Epithelial cell of esophagus (primary cell): ENCODE data around the gene ATP6V0D1.
A peak's percentile ranks its signal among the peaks of the same experiment; 100 is the strongest.

ENCODE experiments used
- DNase-seq: peaks from one replicate; pipeline ENCODE4 v3.0.0; 2010; ENCODE audit warnings: low read depth
- H3K4me3 ChIP-seq: 2 replicates; pipeline ENCODE4 v1.5.1; 2011; ENCODE audit warnings: mild to moderate bottlenecking, low read length, control low read depth
- TF ChIP-seq, protein P1 (sequence below): IDR thresholded peaks from 2 replicates; pipeline ENCODE4 v1.5.1; 2011; ENCODE audit warnings: low read depth, mild to moderate bottlenecking, low read length, control low read depth, inconsistent platforms; ENCODE audit not compliant: insufficient read depth; ENCODE audit errors: missing control alignments

The ATP6V0D1 gene

DNA sequence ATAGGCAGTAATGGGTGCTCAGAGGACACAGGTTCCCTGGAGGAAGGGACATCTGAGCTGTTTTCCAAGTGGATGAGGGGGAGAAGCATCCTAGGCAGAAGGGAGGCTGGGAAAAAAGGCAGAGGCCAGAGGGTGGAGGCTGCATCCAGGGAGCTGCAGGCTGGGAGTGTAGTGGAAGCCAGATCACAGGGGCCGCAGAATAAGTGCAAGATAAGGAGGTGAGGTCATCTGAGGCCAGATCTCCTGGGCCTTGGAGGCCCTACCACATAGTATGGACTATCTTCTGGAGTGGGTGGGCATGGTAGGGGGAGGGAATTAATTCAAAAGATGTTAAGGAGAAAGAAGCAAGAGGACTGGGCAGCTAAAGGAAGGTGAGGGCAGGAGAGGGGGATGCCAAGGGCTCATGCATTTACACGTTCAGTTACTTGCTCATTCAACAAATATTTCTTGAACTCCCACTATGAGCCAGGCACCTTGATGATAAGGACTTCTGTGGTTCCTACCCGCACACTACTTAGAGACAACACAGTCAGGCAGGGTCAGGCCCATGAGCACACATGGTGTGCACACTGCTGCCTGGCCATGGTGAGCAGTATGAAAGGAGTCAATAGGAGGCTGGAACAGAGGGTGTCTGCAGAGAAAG, 45.3 kb upstream of the ATP6V0D1 start:
- TF ChIP-seq, protein P1, sequence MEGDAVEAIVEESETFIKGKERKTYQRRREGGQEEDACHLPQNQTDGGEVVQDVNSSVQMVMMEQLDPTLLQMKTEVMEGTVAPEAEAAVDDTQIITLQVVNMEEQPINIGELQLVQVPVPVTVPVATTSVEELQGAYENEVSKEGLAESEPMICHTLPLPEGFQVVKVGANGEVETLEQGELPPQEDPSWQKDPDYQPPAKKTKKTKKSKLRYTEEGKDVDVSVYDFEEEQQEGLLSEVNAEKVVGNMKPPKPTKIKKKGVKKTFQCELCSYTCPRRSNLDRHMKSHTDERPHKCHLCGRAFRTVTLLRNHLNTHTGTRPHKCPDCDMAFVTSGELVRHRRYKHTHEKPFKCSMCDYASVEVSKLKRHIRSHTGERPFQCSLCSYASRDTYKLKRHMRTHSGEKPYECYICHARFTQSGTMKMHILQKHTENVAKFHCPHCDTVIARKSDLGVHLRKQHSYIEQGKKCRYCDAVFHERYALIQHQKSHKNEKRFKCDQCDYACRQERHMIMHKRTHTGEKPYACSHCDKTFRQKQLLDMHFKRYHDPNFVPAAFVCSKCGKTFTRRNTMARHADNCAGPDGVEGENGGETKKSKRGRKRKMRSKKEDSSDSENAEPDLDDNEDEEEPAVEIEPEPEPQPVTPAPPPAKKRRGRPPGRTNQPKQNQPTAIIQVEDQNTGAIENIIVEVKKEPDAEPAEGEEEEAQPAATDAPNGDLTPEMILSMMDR: no peak
- no peak overlapping the region for H3K4me3 ChIP-seq
- peak; percentile 78 for DNase-seq

DNA sequence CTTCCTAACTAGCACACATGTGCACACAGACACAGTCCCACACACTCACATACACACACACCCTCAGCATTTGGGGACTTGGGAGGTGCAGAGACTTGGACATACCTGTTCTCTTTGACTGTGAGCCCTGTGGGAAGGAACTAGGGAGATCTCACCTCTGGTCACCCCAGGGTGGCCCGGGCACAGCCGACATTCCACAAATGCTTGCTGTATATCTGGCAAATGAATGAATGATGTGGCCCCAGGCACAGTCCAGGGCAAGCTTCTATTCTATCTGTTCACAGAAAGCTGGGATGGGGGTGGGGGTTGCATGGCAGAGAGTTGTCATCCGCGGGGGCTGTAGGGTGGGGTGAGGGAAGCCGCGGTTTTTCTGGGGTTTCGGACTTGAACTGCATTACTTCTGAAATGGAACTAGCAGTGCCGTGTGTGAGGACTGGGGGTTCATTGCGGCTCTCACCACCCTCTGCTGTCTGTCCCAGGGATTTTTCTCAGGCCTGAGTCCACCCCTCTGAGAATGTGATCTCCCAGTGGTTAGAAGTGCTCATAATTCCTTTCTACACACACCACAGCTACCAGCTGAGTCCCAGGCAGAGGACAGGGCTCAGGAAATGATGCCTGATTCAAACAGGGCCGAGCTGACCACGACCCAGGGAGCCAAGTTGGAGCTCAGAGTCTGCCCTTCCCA, 44.4 kb upstream of the ATP6V0D1 start:
- TF ChIP-seq, protein P1: no peak
- H3K4me3 ChIP-seq: no peak overlapping the region
- no peak for DNase-seq

GRCh38 chr16:67521095-67521804, 40.3 kb upstream of the ATP6V0D1 start:
- H3K4me3 ChIP-seq: peak overlapping the region; percentile 52
- DNase-seq: peak; percentile 98
- TF ChIP-seq, protein P1: peak; percentile 97

DNA sequence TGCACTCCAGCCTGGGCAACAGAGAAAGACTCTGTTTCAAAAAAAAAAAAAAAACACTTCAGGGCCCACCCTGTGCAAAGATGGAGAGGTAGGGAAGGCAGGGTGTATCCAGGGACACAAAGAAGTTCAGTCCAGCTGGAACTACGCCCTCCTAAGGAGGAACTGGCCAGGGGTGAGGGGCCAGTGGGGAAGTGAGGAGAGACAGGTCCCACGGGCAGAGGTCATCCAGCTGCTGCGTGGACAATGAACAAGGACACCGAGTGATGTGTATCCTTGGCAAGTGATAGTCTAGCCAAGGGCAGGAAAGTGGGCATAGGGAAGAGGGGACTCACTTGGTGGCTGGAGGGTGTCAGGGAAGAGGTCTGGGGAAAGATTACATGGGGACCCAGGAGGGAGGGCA, 38.3 kb upstream of the ATP6V0D1 start:
- TF ChIP-seq, protein P1: no peak

GRCh38 chr16:67518676-67519075, 37.7 kb upstream of the ATP6V0D1 start:
- DNase-seq: no peak
- TF ChIP-seq, protein P1: no peak
- H3K4me3 ChIP-seq: no peak overlapping the region

More for the DNA sequence above, 38.3 kb upstream of the ATP6V0D1 start:
- no peak for DNase-seq
- H3K4me3 ChIP-seq: no peak overlapping the region

GRCh38 chr16:67517661-67518423, 36.9 kb upstream of the ATP6V0D1 start:
- no peak for DNase-seq
- TF ChIP-seq, protein P1: no peak
- H3K4me3 ChIP-seq: no peak overlapping the region
